PC-3 (cell line): Measurements from ENCODE around the gene FGGY. TPM values are rescaled to one million over a fixed set of nuclear protein-coding genes. Genes with fewer than 3 reads are reported as not detected.
A peak's percentile ranks its signal among the peaks of the same experiment; 100 is the strongest.

Source experiments
- ATAC-seq: fragments of 200-7000 bp; cut with Tn5 transposase; 2 replicates; pipeline ENCODE4 v1.9.1; 2020; ENCODE audit warnings: mild to moderate bottlenecking, moderate library complexity
- BruUV-seq: library from RNA; stranded (reverse); fragments of 400-500 nt; replicated peaks from 2 replicates; lab custom pipeline; 2021; lab: Mats Ljungman, UMichigan
- CTCF ChIA-PET: fragments of 300-600 bp; sonication (Branson Sonifier 250); formaldehyde crosslinking; loops from one replicate; lab custom pipeline; 2022; ENCODE audit warnings: antibody characterized with exemption; lab: Charles Lee
- POLR2A ChIA-PET: fragments of 300-600 bp; sonication (Branson Sonifier 250); formaldehyde crosslinking; loops from one replicate; lab custom pipeline; 2022; ENCODE audit warnings: antibody characterized with exemption; ENCODE audit not compliant: unreplicated experiment; lab: Charles Lee
- DNase-seq: peaks from one replicate; pipeline ENCODE4 v3.0.0-alpha.2; 2015
- H2AFZ ChIP-seq: fragments of 300-600 bp; sonication (generic); 2 replicates; pipeline ENCODE4 v1.6.0; 2016; ENCODE audit warnings: antibody characterized with exemption, low read length
- H3F3A ChIP-seq: fragments of 300-600 bp; sonication (generic); one replicate; pipeline ENCODE4 v1.6.0; 2017; ENCODE audit warnings: antibody characterized with exemption, low read length, control low read depth, mild to moderate bottlenecking; ENCODE audit not compliant: unreplicated experiment
- H3K27ac ChIP-seq: fragments of 300-600 bp; sonication (generic); 2 replicates; pipeline ENCODE4 v1.5.1; 2016; ENCODE audit warnings: mild to moderate bottlenecking, low read length
- H3K27me3 ChIP-seq: fragments of 300-600 bp; sonication (generic); 2 replicates; pipeline ENCODE4 v1.6.1; 2016; ENCODE audit warnings: low read length, mixed read lengths
- H3K36me3 ChIP-seq: fragments of 300-600 bp; sonication (generic); 2 replicates; pipeline ENCODE4 v1.6.1; 2016; ENCODE audit warnings: low read depth, mixed run types, low read length, mixed read lengths
- H3K4me1 ChIP-seq: fragments of 300-600 bp; sonication (generic); 2 replicates; pipeline ENCODE4 v1.5.1; 2016; ENCODE audit warnings: low read length; ENCODE audit not compliant: insufficient read depth
- H3K4me2 ChIP-seq: fragments of 300-600 bp; sonication (generic); 2 replicates; pipeline ENCODE4 v1.6.0; 2016; ENCODE audit warnings: low read length
- H3K4me3 ChIP-seq: fragments of 300-600 bp; sonication (generic); 2 replicates; pipeline ENCODE4 v1.5.1; 2016; ENCODE audit warnings: mild to moderate bottlenecking, low read length, mixed read lengths
- H3K79me2 ChIP-seq: fragments of 300-600 bp; sonication (generic); 2 replicates; pipeline ENCODE4 v1.6.1; 2017; ENCODE audit warnings: low read length, mixed read lengths
- H3K9ac ChIP-seq: fragments of 300-600 bp; sonication (generic); 2 replicates; pipeline ENCODE4 v1.6.0; 2016; ENCODE audit warnings: mild to moderate bottlenecking, low read length
- H3K9me2 ChIP-seq: fragments of 300-600 bp; sonication (generic); replicated peaks from 2 replicates; pipeline ENCODE4 v1.6.1; 2016; ENCODE audit warnings: mixed run types, low read length, mixed read lengths
- H3K9me3 ChIP-seq: fragments of 300-600 bp; sonication (generic); 2 replicates; pipeline ENCODE4 v1.6.1; 2016; ENCODE audit warnings: low read length, mixed read lengths
- H4K20me1 ChIP-seq: fragments of 300-600 bp; sonication (generic); 2 replicates; pipeline ENCODE4 v1.6.1; 2016; ENCODE audit warnings: low read length, mixed read lengths
- EZH2 ChIP-seq: fragments of 300-600 bp; sonication (generic); IDR thresholded peaks from one replicate; pipeline ENCODE4 v1.6.1; 2017; ENCODE audit warnings: antibody characterized with exemption, mild to moderate bottlenecking, low read length; ENCODE audit not compliant: unreplicated experiment
- EZH2phosphoT487 ChIP-seq: fragments of 300-600 bp; sonication (generic); IDR thresholded peaks from 2 replicates; pipeline ENCODE4 v1.6.1; 2018; ENCODE audit warnings: mild to moderate bottlenecking, antibody characterized with exemption, low read length, borderline replicate concordance
- intact Hi-C: fragments of 100-400 bp; cut with micrococcal nuclease; formaldehyde crosslinking; loops from 2 replicates; pipeline ENCODE4 v1.9.0; 2023
- total RNA-seq: library from RNA; depleted of rRNA; stranded (reverse); fragments of >200 nt; gene quantifications from 2 replicates; pipeline ENCODE4 v1.2.3, GENCODE V29; 2014
- TF ChIP-seq, protein P1 (sequence below): fragments of 300-600 bp; sonication (generic); conservative IDR thresholded peaks from 2 replicates; pipeline ENCODE4 v1.5.1; 2017; ENCODE audit warnings: antibody characterized with exemption, low read depth, mild to moderate bottlenecking, low read length

The FGGY gene
- total RNA-seq, 1 experiment from 2014 or later, result 7.4 TPM

DNA sequence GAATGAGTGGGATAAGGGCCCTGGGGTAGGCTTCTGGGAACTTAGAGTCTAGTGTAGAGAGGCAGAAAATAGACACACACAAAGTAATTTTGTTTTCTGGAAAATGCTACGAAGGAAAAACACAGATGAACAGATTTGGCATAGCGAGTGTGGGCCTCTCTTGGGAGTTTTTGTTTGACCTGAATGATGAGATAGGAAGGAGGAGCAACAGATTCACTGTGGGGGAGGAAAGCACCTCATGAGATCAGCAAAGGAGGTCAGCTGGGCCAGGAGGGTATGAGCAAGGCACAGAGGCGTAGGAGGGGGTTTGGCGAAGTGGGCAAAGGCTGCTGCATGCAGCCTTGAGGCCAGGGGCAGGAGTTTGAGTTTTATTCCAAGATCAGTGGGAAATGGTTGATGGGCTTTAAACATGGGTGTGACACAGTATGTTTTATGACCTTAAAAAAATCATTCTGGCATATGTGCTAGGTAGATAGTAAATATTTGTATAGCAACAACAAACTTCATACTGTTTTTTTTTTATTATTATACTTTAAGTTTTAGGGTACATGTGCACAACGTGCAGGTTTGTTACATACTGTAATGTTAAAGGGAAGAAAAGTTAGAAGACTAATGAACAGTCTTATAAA lies 57.9 kb downstream of the FGGY start:
- ChIA-PET POLR2A (interaction anchor here (0.6 kb wide), 1 partner anchor 38 kb away, joined by 6 read pairs; no protein-coding TSS in a partner anchor), CTCF (no interaction called here)
- no peak overlapping the region for H3K9ac ChIP-seq
- no peaks in the 10 kb centered on the region for H4K20me1 ChIP-seq
- no peaks in the 10 kb centered on the region for H3K9me2 ChIP-seq
- H3K79me2 ChIP-seq, result no peaks in the 10 kb centered on the region
- no peak overlapping the region for H2AFZ ChIP-seq
- no peaks in the 10 kb centered on the region for H3K27me3 ChIP-seq
- H3K27ac ChIP-seq, result no peak overlapping the region
- peak; percentile 51 for ATAC-seq
- H3K4me3 ChIP-seq, result no peak overlapping the region
- H3K36me3 ChIP-seq, result no peaks in the 10 kb centered on the region
- H3K9me3 ChIP-seq, result no peaks in the 10 kb centered on the region
- H3K4me1 ChIP-seq, result peaks cover 9% of the 10 kb centered on the region
- no peak overlapping the region for H3K4me2 ChIP-seq
- no TSS peak for BruUV-seq
- intact Hi-C loops, result no loop called here
- no peaks in the 10 kb centered on the region for H3F3A ChIP-seq
- no peak for TF ChIP-seq EZH2phosphoT487
- DNase-seq, result no peak

DNA sequence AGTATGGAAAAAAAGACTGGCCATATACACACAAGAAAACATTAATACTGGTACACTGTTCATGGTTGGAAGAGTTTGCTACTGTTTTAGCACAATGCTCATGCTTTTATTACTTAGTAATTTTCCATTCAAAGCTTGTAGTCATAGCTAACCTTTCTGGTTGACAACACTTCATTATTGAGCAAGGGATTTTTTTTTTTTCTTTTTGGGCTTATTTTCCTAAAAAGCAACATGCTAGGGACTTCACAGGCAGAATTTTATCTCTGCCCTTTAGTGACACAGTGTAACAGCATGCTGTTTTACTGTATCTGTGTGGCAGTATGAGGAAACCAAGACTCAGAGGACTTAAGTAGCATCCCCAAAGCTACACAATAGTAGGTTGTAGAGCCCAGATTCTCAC lies 58.5 kb downstream of the FGGY start:
- Histone ChIP-seq H3K79me2 (no peaks in the 10 kb centered on the region), H3K4me2 (no peak overlapping the region), H3F3A (no peaks in the 10 kb centered on the region), H4K20me1 (no peaks in the 10 kb centered on the region), H3K9me2 (no peaks in the 10 kb centered on the region), H3K9me3 (no peaks in the 10 kb centered on the region), H3K4me1 (peaks cover 13% of the 10 kb centered on the region), H3K36me3 (no peaks in the 10 kb centered on the region), H2AFZ (no peak overlapping the region), H3K9ac (no peak overlapping the region), H3K27me3 (no peaks in the 10 kb centered on the region), H3K27ac (no peak overlapping the region), H3K4me3 (no peak overlapping the region)
- ChIA-PET POLR2A (interaction anchor here (0.6 kb wide), 1 partner anchor 37 kb away, joined by 6 read pairs; no protein-coding TSS in a partner anchor), CTCF (no interaction called here)
- no TSS peak for BruUV-seq
- no peak for TF ChIP-seq EZH2
- TF ChIP-seq, protein P1, sequence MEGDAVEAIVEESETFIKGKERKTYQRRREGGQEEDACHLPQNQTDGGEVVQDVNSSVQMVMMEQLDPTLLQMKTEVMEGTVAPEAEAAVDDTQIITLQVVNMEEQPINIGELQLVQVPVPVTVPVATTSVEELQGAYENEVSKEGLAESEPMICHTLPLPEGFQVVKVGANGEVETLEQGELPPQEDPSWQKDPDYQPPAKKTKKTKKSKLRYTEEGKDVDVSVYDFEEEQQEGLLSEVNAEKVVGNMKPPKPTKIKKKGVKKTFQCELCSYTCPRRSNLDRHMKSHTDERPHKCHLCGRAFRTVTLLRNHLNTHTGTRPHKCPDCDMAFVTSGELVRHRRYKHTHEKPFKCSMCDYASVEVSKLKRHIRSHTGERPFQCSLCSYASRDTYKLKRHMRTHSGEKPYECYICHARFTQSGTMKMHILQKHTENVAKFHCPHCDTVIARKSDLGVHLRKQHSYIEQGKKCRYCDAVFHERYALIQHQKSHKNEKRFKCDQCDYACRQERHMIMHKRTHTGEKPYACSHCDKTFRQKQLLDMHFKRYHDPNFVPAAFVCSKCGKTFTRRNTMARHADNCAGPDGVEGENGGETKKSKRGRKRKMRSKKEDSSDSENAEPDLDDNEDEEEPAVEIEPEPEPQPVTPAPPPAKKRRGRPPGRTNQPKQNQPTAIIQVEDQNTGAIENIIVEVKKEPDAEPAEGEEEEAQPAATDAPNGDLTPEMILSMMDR, result no peak
- no peak for TF ChIP-seq EZH2phosphoT487
- intact Hi-C loops, result no loop called here
- ATAC-seq (peak; percentile 31; the same call in 1 of the 2 replicates), DNase-seq (no peak)

DNA sequence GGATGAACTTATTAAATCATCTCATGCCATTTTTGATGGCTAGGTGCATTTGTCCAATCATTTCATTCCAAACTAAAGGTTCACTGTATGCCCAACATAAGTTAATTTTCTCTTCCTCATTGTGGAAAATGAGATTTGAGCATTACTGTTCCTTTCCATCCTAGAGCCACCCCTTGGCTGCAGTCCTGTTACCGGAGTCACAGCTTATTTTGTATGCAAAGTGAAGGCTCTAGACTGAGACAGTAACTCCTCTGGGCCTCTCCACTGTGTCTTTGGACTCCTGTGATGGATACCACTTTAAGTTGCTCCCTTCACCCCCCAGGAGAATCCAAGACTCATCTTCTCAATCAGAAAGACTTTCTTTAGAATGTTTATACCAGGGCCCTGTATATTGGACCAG lies 59.7 kb downstream of the FGGY start:
- H3K4me1 ChIP-seq, result peaks cover 16% of the 10 kb centered on the region
- no peaks in the 10 kb centered on the region for H4K20me1 ChIP-seq
- no peaks in the 10 kb centered on the region for H3F3A ChIP-seq
- intact Hi-C loops, result no loop called here
- H3K27me3 ChIP-seq, result no peaks in the 10 kb centered on the region
- DNase-seq (no peak), ATAC-seq (no peak)
- POLR2A ChIA-PET, result no interaction called here
- BruUV-seq, result no TSS peak
- CTCF ChIA-PET, result no interaction called here
- H3K9ac ChIP-seq, result no peak overlapping the region
- no peak overlapping the region for H3K4me2 ChIP-seq
- H3K36me3 ChIP-seq, result no peaks in the 10 kb centered on the region
- no peak overlapping the region for H2AFZ ChIP-seq
- H3K27ac ChIP-seq, result no peak overlapping the region
- H3K4me3 ChIP-seq, result no peak overlapping the region
- TF ChIP-seq EZH2, result no peak
- TF ChIP-seq, protein P1, result no peak
- no peak for TF ChIP-seq EZH2phosphoT487
- no peaks in the 10 kb centered on the region for H3K9me2 ChIP-seq
- no peaks in the 10 kb centered on the region for H3K79me2 ChIP-seq
- H3K9me3 ChIP-seq, result no peaks in the 10 kb centered on the region
